Left hindlimb (tissue), 1 donor: ENCODE data around the gene GALNT1.

Source experiments
- DNase-seq: peaks from one replicate; pipeline ENCODE4 v3.0.0-alpha.2; 2018

The GALNT1 gene

GRCh38 chr18:35582899-35583558, 1.5 kb downstream of the GALNT1 start:
- no peak for DNase-seq

DNA sequence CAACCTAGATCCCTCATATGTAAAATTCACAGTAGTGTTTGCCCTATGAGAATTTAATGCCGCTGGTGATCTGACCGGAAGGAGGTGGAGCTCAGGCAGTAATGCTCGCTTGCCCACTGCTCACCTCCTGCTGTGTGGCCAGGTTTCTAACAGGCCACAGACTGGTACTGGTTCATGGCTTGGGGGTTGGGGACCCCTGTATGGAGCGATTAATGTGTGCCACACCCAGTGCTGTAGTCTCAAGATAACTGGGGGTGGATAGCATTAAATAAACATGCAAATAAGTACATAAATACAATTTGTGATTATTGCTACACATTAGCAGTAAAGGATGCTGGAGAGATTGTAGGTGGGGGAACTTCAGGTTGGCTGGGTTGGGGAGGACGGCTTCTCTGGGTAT, 3.2 kb downstream of the GALNT1 start:
- DNase-seq: no peak

GRCh38 chr18:35585608-35586007, 4.1 kb downstream of the GALNT1 start:
- DNase-seq: no peak

GRCh38 chr18:35588122-35588521, 6.6 kb downstream of the GALNT1 start:
- DNase-seq: no peak

GRCh38 chr18:35588995-35589394, 7.5 kb downstream of the GALNT1 start:
- no peak for DNase-seq

DNA sequence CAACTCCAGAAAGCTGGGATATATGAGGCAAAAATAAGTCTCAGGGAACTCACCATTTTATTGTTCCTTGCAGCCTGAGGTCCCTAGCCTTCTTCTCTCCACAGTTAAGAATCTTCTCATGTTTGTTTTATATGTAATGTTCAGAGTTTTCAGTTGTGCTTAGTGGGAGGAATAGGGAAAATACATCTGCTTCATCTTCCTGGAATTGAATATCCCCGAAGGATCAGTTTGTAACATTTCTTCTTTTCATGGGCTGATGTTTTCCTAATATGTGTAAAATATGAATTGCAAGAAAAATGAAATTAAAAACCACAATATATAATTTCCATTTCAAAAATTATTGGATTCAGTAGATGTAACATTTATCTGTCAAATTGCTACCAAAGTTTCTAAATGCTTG, 8.0 kb downstream of the GALNT1 start:
- no peak for DNase-seq

DNA sequence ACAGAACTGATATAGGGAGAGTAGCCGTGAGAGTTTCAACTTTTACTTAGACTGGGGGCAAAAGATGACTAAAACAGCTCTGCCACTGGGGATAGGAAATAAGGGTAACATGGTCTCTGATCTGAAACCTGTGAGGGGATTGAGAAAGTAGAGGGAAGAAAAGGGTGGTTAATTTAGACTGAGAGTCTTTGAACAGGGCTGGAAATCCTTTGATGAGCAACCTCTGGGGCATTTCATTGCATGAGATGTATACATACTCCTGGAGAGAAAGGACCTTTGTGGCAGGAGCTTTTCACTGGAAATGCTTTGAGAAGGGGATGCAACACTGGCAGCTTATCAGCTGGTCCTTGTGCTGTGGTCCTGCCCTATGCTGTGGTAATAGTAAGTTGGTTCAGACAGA, 9.4 kb downstream of the GALNT1 start:
- DNase-seq: no peak

- DNase-seq: no peak
Measured at GRCh38 chr18:35592298-35592697, 10.8 kb downstream of the GALNT1 start.

DNA sequence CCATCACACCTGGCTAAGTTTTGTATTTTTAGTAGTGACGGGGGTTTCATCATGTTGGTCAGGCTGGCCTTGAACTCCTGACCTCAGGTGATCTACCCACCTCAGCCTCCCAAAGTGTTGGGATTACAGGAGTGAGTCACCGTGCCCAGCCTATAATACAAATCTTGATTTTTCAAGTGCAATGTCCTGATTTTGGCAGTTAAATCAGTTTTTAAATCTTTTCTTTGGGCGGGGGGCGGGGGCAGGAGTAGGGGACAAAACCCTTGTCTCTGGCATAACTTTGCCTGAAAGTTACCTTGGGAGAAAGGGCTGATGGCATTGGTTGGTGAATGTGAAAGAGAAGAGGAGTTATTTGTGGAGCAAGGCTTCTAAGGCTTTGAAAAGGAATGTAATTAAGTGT, 12.3 kb downstream of the GALNT1 start:
- no peak for DNase-seq

DNA sequence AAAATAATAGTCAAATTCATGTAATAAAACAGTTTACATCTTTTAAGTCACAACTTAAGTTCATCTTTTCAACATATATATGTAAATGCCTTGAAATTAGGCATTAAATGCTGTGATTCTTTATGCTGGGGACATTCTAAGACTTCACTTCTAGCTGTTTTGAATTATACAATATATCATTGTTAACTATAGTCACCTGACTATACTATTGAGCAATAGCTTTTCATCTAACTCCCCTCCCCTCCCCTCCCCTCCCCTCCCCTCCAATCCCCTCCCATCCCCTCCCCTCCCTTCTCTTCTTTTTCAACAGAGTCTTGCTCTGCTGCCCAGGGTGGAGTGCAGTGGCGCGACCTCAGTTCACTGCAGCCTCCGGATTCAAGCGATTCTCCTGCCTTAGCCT, 16.2 kb downstream of the GALNT1 start:
- no peak for DNase-seq

DNA sequence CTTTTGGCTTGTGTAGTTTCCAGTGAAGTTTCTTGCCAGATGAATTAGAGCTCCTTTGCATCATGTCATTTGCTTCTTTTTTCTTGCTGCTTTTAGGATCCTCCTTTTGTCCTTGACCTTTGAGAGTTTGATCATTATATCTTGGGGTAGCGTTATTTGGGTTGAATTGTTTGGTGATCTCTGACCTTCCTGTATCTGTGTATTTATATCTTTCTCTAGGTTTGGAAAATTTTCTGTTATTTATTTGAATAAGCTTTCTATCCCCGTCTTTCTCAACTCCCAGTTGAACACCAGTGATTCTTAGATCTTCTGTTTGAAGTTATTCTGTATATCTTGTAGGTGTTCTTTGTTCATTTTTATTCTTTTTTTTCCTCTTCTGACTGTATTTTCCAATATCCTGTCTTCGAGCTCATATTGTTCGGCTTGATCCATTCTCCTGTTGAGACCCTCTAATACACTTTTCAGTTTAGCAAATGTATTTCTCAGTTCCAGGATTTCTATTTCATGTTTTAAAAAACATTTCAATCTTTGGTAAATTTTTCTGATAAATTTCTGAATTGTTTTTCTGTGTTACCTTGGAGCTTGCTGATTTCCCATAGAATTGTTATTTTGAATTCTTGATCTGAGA, 20.8 kb downstream of the GALNT1 start:
- no peak for DNase-seq

DNA sequence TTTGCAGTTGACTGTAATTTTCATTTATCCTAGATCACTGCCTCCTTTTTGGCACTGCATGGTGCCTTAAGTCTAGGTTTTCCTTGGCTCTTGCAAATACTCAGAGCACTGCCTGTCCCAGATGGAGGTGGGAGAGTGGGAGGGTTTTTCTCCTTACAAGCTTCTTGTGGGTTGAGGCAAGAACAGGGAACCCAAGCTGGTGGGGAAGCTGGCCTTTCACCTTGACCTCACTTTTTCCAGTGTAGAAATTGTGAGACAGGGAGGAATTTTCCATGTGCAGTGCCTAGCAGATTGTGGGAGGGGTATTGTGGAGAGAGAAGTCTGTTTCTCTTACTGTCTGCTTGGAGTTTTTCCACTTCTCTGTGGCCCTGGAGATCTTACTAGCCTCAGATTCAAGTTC, 21.5 kb downstream of the GALNT1 start:
- no peak for DNase-seq

- DNase-seq: no peak
Measured at GRCh38 chr18:35603528-35603927, 22.0 kb downstream of the GALNT1 start.

DNA sequence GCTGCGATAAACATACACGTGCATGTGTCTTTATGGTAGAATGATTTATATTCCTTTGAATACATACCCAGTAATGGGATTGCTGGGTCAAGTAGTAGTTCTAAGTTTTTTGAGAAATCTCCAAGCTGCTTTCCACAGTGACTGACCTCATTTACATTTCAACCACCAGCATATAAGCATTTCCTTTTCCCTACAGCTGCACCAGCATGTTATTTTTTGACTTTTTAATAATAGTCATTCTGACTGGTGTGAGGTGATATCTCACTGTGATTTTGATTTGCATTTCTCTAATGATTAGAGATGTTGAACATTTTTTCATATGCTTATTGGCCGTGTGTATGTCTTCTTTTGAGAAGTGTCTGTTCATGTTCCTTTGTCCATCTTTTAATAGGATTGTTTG, 22.8 kb downstream of the GALNT1 start:
- no peak for DNase-seq

DNA sequence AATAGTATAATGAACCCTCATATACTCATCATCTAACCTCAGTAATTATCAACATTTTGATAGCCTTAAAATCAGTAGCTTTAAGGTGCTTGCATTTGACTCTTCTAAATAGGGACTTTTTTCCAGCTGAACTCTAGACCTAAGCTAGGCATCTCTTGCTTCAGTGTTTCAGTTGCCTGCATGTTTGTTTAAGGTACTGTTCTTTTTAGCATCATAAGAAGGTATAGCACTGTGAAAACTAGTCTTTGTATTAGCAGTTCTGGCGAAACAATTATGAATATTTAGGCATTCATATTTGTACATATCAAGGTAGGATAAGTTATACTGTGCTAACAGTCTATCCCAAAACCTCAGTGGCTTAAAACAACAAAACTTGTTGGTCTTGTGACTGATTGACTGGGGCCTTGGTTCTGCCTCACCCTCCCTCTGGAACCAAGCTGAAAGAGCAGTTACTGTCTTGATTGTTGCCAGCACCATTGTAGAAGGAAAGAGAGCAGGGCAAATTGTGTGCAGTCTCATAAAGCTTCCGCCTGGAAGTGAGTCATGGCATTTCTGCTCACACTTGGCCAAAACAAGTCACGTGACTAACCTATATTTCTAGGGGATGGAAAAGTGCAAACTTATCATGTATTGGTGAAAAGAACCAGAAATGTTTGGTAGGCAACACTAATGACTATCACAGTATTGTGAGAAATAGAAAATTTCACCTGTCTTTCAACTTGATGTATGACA, 24.3 kb downstream of the GALNT1 start:
- no peak for DNase-seq

- DNase-seq: no peak
Measured at GRCh38 chr18:35609236-35609635, 27.7 kb downstream of the GALNT1 start.

DNA sequence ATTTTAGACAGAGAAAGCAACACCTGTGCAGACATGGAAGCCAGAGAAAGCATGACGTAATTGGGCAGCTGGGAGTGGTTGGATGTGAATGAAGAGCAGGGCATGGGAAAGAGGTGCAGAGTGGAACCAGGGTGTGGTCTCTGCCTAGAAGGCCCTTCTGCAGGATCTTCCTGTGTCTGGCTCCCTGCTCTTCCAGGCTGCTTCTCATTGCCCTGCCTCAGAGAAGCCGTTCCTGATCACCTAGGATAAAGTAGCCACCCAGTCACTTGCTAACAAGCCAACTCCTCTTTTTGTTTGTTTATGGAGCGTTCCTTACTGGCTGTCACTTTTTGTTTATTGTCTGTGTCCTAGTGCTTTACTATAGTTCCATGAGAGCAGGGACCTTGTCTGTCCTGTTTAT, 28.5 kb downstream of the GALNT1 start:
- DNase-seq: no peak

- DNase-seq: no peak
Measured at GRCh38 chr18:35610724-35611123, 29.2 kb downstream of the GALNT1 start.

DNA sequence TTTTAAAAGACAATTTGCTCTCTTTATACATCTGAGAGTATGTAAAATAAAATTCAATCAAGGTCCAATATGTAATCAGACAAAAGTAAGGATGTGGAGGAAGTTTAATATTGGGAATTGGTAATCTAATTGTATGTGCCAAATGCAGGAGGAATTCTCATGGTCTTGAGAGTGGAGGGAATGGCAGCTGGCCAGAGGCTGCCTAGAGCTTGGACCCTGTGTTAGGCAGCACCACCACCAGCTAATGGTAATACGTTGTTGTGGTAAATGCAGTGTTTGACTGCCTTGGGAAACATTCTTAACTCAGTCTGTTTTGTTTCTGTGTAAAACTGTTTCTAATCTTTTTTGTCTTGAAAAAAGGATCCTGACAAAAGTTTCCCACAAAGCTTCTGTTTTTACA, 30.0 kb downstream of the GALNT1 start:
- DNase-seq: no peak

DNA sequence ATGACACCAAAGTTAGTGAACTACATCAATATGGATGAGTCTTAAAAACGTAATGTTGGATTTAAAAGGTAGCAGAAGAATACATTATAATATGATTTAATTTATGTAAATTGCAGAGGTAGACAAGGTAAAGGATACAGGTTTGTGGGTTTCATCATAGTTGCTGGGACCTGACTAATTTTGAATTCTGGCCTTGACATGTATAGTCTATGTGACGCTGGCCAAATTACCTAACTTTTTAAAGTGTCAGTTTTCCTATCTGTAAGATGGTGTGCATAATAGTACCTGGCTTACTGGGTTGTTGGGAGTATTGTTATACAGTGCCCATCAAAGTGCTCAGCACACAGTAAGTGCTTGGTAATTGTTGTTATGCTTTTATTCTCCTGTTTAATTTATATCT, 34.5 kb downstream of the GALNT1 start:
- DNase-seq: no peak

DNA sequence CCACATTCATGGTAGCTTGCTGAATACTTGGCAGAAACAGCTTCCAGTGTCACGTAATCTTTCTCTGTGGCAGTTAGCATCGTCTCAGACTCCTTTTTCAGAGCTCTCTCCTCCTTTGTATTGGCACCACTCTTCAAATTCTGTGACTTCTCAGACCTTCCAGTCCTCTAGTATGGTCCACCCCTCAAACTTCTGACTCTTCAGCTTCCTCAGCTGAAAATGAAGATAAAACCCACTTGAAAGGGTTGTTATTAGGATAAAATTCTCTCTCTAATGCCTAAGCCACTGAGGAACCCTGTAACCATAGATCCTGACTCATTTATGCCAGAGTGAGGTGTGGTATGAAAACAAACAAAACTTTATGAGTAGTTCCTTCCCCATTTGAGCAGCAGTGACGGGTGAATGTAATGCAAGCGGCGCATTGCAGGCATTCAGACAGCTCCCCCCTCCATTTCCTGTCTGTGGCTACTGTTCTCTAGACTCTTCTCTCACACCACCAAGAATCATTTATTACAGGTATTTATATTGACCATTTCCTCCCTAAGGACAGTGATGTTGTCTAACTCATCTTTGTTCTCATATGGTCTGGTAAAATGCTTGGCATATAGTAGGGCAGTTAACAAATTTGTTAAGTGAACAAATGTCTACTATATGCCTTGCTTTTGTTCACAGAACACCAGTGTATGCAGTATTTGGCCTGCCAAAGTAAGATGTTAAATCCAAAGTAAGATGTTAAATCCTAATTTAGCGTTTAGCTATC, 35.3 kb downstream of the GALNT1 start:
- DNase-seq: no peak

- DNase-seq: no peak
Measured at GRCh38 chr18:35617865-35618264, 36.3 kb downstream of the GALNT1 start.

DNA sequence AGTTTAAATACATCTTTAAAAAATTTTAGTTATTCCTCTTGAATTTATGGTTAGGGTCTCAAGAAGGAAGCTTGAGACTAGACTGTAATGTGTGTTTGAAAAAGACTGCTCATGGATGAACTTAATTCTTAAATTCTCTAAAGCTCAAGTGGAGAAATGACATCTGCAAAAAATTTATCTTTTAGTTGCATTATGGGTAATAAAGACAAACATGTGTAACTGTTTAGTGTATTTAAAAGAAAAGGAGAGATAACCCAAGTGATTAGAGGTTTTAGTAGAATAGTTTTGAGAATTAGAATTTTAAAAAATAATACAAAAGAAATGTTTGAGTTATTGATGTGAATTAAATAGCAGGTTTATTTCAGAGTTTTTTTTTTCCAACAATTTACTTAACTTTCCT, 36.7 kb downstream of the GALNT1 start:
- no peak for DNase-seq

DNA sequence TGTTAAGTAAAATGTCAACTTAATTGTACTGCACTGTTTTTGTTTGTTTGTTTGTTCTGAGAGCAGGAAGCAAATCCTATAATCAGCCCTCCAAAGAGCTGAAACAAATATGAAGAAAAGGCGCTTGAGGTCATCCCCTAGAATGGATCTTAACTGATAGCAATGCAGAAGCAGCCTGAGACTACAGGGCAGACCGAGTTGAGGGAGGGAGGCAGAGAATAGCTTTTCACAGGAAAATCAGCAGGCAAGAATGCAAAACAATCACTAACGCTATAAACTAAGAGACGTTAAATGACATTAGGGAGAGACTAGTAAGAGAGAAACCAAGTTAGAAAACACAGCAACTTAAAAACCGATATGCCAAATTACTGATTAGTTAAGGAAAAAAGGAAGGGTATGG, 37.2 kb downstream of the GALNT1 start:
- no peak for DNase-seq
